HepG2 (cell line): ENCODE results near the gene ADAMTSL3. TPM values are rescaled to one million over a fixed set of nuclear protein-coding genes. Genes with fewer than 3 reads are reported as not detected.

Source experiments
- ATAC-seq: fragments of 200-7000 bp; cut with Tn5 transposase; 3 replicates; pipeline ENCODE4 v1.9.1; 2020; ENCODE audit warnings: mild to moderate bottlenecking, moderate library complexity
- BruUV-seq: library from RNA; stranded (reverse); fragments of 400-500 nt; replicated peaks from 2 replicates; lab custom pipeline; 2021; lab: Mats Ljungman, UMichigan
- CTCF ChIA-PET: fragments of 300-600 bp; formaldehyde crosslinking; extraction: SDS; loops from one replicate; lab custom pipeline; 2021; ENCODE audit warnings: low total read pairs, inconsistent platforms, low intra/inter-chr PET ratio; lab: Yijun Ruan, JAX
- POLR2A ChIA-PET: fragments of 350-600 bp; sonication (Branson Sonifier 250); formaldehyde crosslinking; loops from one replicate; lab custom pipeline; 2020; ENCODE audit warnings: antibody characterized with exemption, inconsistent platforms; lab: Yijun Ruan, JAX
- DNase-seq: peaks from one replicate; pipeline ENCODE4 v3.0.0-alpha.2; 2015; ENCODE audit warnings: low spot score
- FAIRE-seq: peaks from 3 replicates; lab custom pipeline; 2011; peaks lifted over from hg19 to GRCh38; lab: Jason Lieb, UNC
- H2AFZ ChIP-seq: one replicate; pipeline ENCODE4 v1.6.1; 2011; ENCODE audit warnings: low read length, inconsistent platforms
- H3K27ac ChIP-seq: fragments of 300-600 bp; 3 replicates; pipeline ENCODE4 v1.8.0; 2011; ENCODE audit warnings: mixed run types, mild to moderate bottlenecking, mixed read lengths, low read length, inconsistent platforms; ENCODE audit not compliant: insufficient read depth; ENCODE audit errors: extremely low read length
- H3K27me3 ChIP-seq, 2 experiments: fragments of 200-600 bp in 1 of 2; 2 replicates in 1 of 2; 3 replicates in 1 of 2; pipeline versions ENCODE4 v1.6.0 to v1.8.0; 2011; ENCODE audit warnings: low read length in 2 of 2, mild to moderate bottlenecking in 2 of 2, moderate library complexity in 2 of 2, inconsistent platforms in 1 of 2; ENCODE audit not compliant: insufficient read depth in 2 of 2, control insufficient read depth in 1 of 2
- H3K36me3 ChIP-seq, 2 experiments: fragments of 200-600 bp in 1 of 2; replicated peaks in 1 of 2; 2 replicates in 1 of 2; 3 replicates in 1 of 2; pipeline versions ENCODE4 v1.5.1 to v1.8.0; 2011; ENCODE audit warnings: low read length in 2 of 2, inconsistent platforms in 1 of 2; ENCODE audit not compliant: insufficient read depth in 2 of 2, control insufficient read depth in 1 of 2
- H3K4me1 ChIP-seq: 2 replicates; pipeline ENCODE4 v1.5.1; 2012; ENCODE audit warnings: low read length, inconsistent platforms; ENCODE audit not compliant: insufficient read depth
- H3K4me2 ChIP-seq: 2 replicates; pipeline ENCODE4 v1.6.0; 2011; ENCODE audit warnings: low read depth, low read length, inconsistent platforms
- H3K4me3 ChIP-seq, 3 experiments: fragments of 200-600 bp in 1 of 3; sonication (generic), shearing (Covaris generic) in 1 of 3; replicated peaks in 1 of 3; 2 replicates each; pipeline ENCODE4 v1.5.1; 2011 to 2016; ENCODE audit warnings: low read length in 3 of 3, inconsistent platforms in 2 of 3, low read depth in 2 of 3, mild to moderate bottlenecking in 2 of 3, control low read depth in 1 of 3, mixed read lengths in 1 of 3; ENCODE audit not compliant: insufficient read depth in 1 of 3
- H3K79me2 ChIP-seq: one replicate; pipeline ENCODE4 v1.6.1; 2011; ENCODE audit warnings: low read length, inconsistent platforms; ENCODE audit not compliant: insufficient read depth
- H3K9ac ChIP-seq: 2 replicates; pipeline ENCODE4 v1.6.0; 2011; ENCODE audit warnings: mild to moderate bottlenecking, low read depth, low read length, inconsistent platforms; ENCODE audit not compliant: insufficient read depth
- H3K9me3 ChIP-seq: 2 replicates; pipeline ENCODE4 v1.5.1; 2012; ENCODE audit warnings: mild to moderate bottlenecking, low read length
- H4K20me1 ChIP-seq: 2 replicates; pipeline ENCODE4 v1.6.0; 2011; ENCODE audit warnings: inconsistent platforms, mild to moderate bottlenecking, low read length, moderate library complexity; ENCODE audit not compliant: insufficient read depth
- CENPT ChIP-seq: sonication (generic); formaldehyde crosslinking; IDR thresholded peaks from 2 replicates; pipeline ENCODE4 v1.8.0; 2022; ENCODE audit warnings: low read depth, mild to moderate bottlenecking, moderate library complexity, missing genetic modification reagents
- JUND ChIP-seq: sonication (generic); formaldehyde crosslinking; IDR thresholded peaks from 2 replicates; pipeline ENCODE4 v1.8.0; 2022; ENCODE audit warnings: mild to moderate bottlenecking, missing genetic modification reagents
- MAF1 ChIP-seq: sonication (generic); formaldehyde crosslinking; IDR thresholded peaks from 2 replicates; pipeline ENCODE4 v1.5.0; 2020; ENCODE audit warnings: missing genetic modification reagents, borderline replicate concordance
- MAZ ChIP-seq, 2 experiments: sonication (generic) in 1 of 2; formaldehyde crosslinking in 1 of 2; IDR thresholded peaks; 2 replicates each; pipeline versions ENCODE4 v1.5.0 to v1.6.1; 2012 to 2020; ENCODE audit warnings: low read depth in 2 of 2, mild to moderate bottlenecking in 2 of 2, borderline replicate concordance in 1 of 2, improper control_type of control experiment in 1 of 2, low read length in 1 of 2, missing genetic modification reagents in 1 of 2, moderate library complexity in 1 of 2
- SMARCE1 ChIP-seq: fragments of 450-650 bp; IDR thresholded peaks from 2 replicates; pipeline ENCODE4 v1.6.1; 2017; ENCODE audit warnings: borderline replicate concordance
- SMYD3 ChIP-seq: sonication (generic); formaldehyde crosslinking; IDR thresholded peaks from 2 replicates; pipeline ENCODE4 v1.8.1; 2023; ENCODE audit warnings: mild to moderate bottlenecking, missing genetic modification reagents
- ZFAT ChIP-seq: sonication (generic); formaldehyde crosslinking; conservative IDR thresholded peaks from 2 replicates; pipeline ENCODE4 v1.8.1; 2023; ENCODE audit warnings: missing genetic modification reagents, inconsistent platforms
- ZMYM4 ChIP-seq: sonication (generic); formaldehyde crosslinking; IDR thresholded peaks from 2 replicates; pipeline ENCODE4 v1.8.1; 2023; ENCODE audit warnings: mild to moderate bottlenecking, missing genetic modification reagents
- ZNF160 ChIP-seq: sonication (generic); formaldehyde crosslinking; IDR thresholded peaks from 2 replicates; pipeline ENCODE4 v1.8.0; 2022; ENCODE audit warnings: mild to moderate bottlenecking, inconsistent platforms, missing genetic modification reagents
- ZNF30 ChIP-seq: sonication (generic); formaldehyde crosslinking; IDR thresholded peaks from 2 replicates; pipeline ENCODE4 v1.5.0; 2020; ENCODE audit warnings: mild to moderate bottlenecking, missing genetic modification reagents
- ZSCAN20 ChIP-seq: sonication (generic); formaldehyde crosslinking; IDR thresholded peaks from 2 replicates; pipeline ENCODE4 v1.4.0; 2020; ENCODE audit warnings: missing genetic modification reagents, mild to moderate bottlenecking, borderline replicate concordance
- WGBS: methylation state at CpG from one replicate; pipeline ENCODE4 v1.1.6; 2017; ENCODE audit warnings: low lambda C conversion rate; 5-methylcytosine and 5-hydroxymethylcytosine counted together
- in situ Hi-C: cut with HindIII; loops from 2 replicates; pipeline ENCODE4 v1.10.0; 2017; ENCODE audit warnings: low pct_unique_long_range_greater_than_20kb; ENCODE audit not compliant: extremely low pct_ligation_motif_present
- intact Hi-C: fragments of 100-400 bp; cut with micrococcal nuclease; formaldehyde crosslinking; loops from one replicate; pipeline ENCODE4 v1.10.0; 2022; ENCODE audit not compliant: unreplicated experiment
- polyA plus RNA-seq, 8 experiments: library from polyadenylated mRNA; depleted of rRNA in 3 of 8; stranded (reverse) in 7 of 8; unstranded in 1 of 8; fragments of >200 nt; fragmentation: Illumina TruSeq in 4 of 8; extraction: Trizol in 4 of 8; gene quantifications; 2 replicates each; pipeline versions ENCODE4 v1.2.1 to v1.2.3, GENCODE V29; 2011 to 2016; ENCODE audit warnings: low read depth in 4 of 8, missing spikeins in 1 of 8, mixed read lengths in 1 of 8; ENCODE audit not compliant: insufficient read depth in 1 of 8
- total RNA-seq, 5 experiments: library from RNA; depleted of rRNA; stranded (reverse); fragments of >200 nt; fragmentation: Illumina TruSeq; extraction: Trizol; gene quantifications; 2 replicates each; pipeline ENCODE4 v1.2.3, GENCODE V29; 2016; ENCODE audit warnings: low read depth in 1 of 5
- TF ChIP-seq, protein P1 (sequence below): sonication (generic); formaldehyde crosslinking; IDR thresholded peaks from 2 replicates; pipeline ENCODE4 v1.4.0; 2020; ENCODE audit warnings: missing genetic modification reagents
- TF ChIP-seq, protein P2 (sequence below): sonication (generic); formaldehyde crosslinking; IDR thresholded peaks from 2 replicates; pipeline ENCODE4 v1.8.0; 2022; ENCODE audit warnings: mild to moderate bottlenecking, missing genetic modification reagents
- TF ChIP-seq, protein P3 (sequence below): sonication (generic); formaldehyde crosslinking; IDR thresholded peaks from 2 replicates; pipeline ENCODE4 v1.8.0; 2022; ENCODE audit warnings: low read depth, missing genetic modification reagents

The ADAMTSL3 gene
- total and polyA plus RNA-seq, 2 of the 13 experiments (the other 11 are each of a cell fraction or from before 2014, with no cell fraction given) = 0.04 to 0.09 TPM

DNA sequence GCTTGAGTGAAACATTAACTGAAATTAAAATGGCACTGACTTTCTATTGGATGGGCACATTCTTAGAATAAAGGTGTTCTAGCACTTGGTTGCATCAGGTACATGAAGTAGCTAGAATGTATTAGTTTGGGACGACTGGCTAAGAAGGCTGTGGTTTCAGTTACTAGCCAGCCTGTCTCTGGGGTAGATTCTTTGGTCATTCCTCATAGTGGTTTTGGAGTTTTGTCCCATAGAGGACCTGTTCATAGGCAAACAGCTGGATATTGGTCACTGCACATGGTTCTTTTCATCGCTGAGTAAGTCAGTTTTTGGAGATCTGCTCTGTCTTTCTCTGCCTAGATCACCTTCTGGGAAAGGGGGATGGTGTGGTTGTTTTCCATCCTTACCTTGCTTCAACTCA, 55.3 kb downstream of the ADAMTSL3 start:
- ATAC-seq = no peak
- no peaks in the 10 kb centered on the region for H3K4me1 ChIP-seq
- no peaks in the 10 kb centered on the region for H4K20me1 ChIP-seq
- H3K9me3 ChIP-seq = no peaks in the 10 kb centered on the region
- H3K36me3 ChIP-seq = no peaks in the 10 kb centered on the region
- WGBS = 0% methylated on average over 2 of the region's 2 CpGs
- in situ Hi-C loops = no loop called here
- ChIA-PET POLR2A (no interaction called here), CTCF (no interaction called here)
- H3K4me3 ChIP-seq = no peak overlapping the region
- H3K4me2 ChIP-seq = no peak overlapping the region
- BruUV-seq = no TSS peak
- TF ChIP-seq CENPT (CRISPR knock-in tag) = no peak
- TF ChIP-seq, protein P1, sequence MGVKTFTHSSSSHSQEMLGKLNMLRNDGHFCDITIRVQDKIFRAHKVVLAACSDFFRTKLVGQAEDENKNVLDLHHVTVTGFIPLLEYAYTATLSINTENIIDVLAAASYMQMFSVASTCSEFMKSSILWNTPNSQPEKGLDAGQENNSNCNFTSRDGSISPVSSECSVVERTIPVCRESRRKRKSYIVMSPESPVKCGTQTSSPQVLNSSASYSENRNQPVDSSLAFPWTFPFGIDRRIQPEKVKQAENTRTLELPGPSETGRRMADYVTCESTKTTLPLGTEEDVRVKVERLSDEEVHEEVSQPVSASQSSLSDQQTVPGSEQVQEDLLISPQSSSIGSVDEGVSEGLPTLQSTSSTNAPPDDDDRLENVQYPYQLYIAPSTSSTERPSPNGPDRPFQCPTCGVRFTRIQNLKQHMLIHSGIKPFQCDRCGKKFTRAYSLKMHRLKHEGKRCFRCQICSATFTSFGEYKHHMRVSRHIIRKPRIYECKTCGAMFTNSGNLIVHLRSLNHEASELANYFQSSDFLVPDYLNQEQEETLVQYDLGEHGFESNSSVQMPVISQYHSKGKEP (CRISPR knock-in tag) = no peak
- TF ChIP-seq ZFAT (CRISPR knock-in tag) = no peak
- no peak for TF ChIP-seq MAZ (IDR thresholded peaks at IDR 0.05; ENCODE audit: borderline replicate concordance, low read depth, low read length)
- TF ChIP-seq MAZ (CRISPR knock-in tag; IDR thresholded peaks at IDR 0.05; ENCODE audit: low read depth) = no peak
- TF ChIP-seq, protein P2, sequence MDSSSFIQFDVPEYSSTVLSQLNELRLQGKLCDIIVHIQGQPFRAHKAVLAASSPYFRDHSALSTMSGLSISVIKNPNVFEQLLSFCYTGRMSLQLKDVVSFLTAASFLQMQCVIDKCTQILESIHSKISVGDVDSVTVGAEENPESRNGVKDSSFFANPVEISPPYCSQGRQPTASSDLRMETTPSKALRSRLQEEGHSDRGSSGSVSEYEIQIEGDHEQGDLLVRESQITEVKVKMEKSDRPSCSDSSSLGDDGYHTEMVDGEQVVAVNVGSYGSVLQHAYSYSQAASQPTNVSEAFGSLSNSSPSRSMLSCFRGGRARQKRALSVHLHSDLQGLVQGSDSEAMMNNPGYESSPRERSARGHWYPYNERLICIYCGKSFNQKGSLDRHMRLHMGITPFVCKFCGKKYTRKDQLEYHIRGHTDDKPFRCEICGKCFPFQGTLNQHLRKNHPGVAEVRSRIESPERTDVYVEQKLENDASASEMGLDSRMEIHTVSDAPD (CRISPR knock-in tag) = no peak
- no peak for TF ChIP-seq SMARCE1
- no peak for TF ChIP-seq ZSCAN20 (CRISPR knock-in tag)
- TF ChIP-seq MAF1 = no peak
- no peak for TF ChIP-seq SMYD3 (CRISPR knock-in tag)
- TF ChIP-seq ZNF30 (CRISPR knock-in tag) = no peak
- TF ChIP-seq ZNF160 (CRISPR knock-in tag) = no peak
- no peak for TF ChIP-seq JUND (CRISPR knock-in tag)
- TF ChIP-seq, protein P3, sequence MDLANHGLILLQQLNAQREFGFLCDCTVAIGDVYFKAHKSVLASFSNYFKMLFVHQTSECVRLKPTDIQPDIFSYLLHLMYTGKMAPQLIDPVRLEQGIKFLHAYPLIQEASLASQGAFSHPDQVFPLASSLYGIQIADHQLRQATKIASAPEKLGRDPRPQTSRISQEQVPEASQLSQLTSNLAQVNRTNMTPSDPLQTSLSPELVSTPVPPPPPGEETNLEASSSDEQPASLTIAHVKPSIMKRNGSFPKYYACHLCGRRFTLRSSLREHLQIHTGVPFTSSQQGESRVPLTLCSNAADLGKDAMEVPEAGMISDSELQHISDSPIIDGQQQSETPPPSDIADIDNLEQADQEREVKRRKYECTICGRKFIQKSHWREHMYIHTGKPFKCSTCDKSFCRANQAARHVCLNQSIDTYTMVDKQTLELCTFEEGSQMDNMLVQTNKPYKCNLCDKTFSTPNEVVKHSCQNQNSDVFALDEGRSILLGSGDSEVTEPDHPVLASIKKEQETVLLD (CRISPR knock-in tag) = no peak
- TF ChIP-seq ZMYM4 (CRISPR knock-in tag) = no peak
- no peak overlapping the region for H2AFZ ChIP-seq
- H3K27me3 ChIP-seq = no peaks in the 10 kb centered on the region
- no peaks in the 10 kb centered on the region for H3K79me2 ChIP-seq
- no peak overlapping the region for H3K9ac ChIP-seq
- intact Hi-C loops = no loop called here
- no peak overlapping the region for H3K27ac ChIP-seq
- FAIRE-seq = no peak
- DNase-seq = no peak
